K562 treated with DMSO at 1 percent for 4 hours (cell line): ENCODE data around the gene OR10A5. TPM values are rescaled to one million over a fixed set of nuclear protein-coding genes. Genes with fewer than 3 reads are reported as not detected.

Source experiments
- total RNA-seq: library from RNA; unstranded; fragments of 300-600 nt; gene quantifications from 2 replicates; pipeline ENCODE4 v1.2.3, GENCODE V29; 2022; ENCODE audit not compliant: insufficient read depth

Gene OR10A5, protein sequence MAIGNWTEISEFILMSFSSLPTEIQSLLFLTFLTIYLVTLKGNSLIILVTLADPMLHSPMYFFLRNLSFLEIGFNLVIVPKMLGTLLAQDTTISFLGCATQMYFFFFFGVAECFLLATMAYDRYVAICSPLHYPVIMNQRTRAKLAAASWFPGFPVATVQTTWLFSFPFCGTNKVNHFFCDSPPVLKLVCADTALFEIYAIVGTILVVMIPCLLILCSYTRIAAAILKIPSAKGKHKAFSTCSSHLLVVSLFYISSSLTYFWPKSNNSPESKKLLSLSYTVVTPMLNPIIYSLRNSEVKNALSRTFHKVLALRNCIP
- not detected in 2 replicates for total RNA-seq

DNA sequence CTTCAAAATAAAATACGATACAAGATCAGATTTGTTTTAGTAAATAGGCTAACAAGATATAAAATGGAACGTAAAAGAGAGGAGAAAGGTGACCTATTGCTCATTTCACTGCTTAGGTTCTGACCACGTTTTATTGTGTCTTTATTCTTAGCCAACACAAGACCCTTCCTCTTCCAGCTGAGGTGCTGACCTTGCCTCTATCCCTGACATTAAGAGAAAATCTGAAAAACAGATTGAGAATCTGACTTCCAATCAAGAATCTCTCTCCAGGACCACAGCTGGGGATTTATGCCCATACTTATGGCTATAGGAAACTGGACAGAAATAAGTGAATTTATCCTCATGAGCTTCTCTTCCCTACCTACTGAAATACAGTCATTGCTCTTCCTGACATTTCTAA lies at the start of gene OR10A5:
Gene OR10A5, plus strand, starts transcription at position 301 of the 400 bp plus-strand sequence. Its CDS starts 0 bp downstream, at position 301.

DNA sequence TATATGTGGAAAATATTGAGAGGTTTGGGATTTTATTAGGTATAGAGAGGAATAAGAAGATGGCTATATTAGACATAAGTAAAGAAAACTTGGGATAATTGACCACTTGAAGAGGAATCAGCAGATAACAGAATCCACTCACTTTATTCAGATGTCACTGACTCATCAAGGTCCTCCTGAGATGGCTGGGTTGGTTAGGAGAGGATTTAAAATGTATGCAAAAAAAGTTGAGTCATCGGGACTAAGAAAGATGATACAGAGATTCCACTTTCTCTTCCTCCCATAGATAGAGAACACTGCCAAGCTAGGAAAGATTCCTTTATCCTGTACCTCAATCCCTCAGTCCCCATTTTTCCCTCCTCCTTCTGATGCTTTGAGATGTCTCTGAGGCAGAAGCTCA lies 46.1 kb upstream of the OR10A5 start, which contains the start of gene OR6A2:
Gene OR6A2, minus strand, starts transcription at position 288 of the 400 bp plus-strand sequence. CDS start 3,981 bp downstream, outside the sequence.

DNA sequence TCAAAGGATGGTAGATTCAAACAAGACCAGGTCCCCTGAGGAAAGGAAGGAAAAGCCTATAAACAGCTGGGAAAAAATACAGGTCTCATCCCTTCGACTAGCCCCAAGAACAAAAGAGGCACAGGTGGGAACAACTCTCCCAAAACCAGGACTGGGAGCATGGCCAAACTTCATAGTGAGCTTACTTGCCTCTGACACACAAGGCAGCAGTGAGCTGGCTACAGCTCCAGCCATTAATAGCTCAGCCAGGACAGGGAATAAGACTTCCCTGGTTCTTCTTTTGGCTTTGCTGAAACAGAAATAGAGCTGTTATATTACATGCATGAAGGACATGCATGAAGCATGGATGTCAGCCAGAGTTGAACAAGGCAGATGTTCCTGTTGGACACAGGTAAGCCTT lies 17.5 kb downstream of the OR10A5 start, which contains the start of gene OR10A2:
Gene OR10A2, plus strand, starts transcription at position 97 of the 400 bp plus-strand sequence. CDS start 6,698 bp downstream, outside the sequence.

DNA sequence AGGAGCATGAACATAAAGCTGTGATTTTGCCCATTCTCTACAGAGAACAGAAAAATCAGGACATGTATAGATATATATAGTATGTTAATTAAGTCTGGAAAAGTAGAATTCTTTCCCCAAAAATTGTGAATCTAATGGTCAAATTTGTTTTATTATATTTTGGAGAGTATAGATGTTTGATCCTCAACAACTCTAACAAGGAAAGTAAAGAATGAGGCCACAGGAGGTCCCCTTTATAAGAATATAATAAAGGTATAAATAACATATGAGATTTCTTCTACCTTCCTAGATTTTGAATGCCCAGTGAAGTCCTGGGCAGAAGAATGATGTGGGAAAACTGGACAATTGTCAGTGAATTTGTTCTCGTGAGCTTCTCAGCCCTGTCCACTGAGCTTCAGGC lies 30.8 kb downstream of the OR10A5 start, which contains the start of gene OR10A4:
Gene OR10A4, plus strand, starts transcription at position 301 of the 400 bp plus-strand sequence. Its CDS starts 23 bp downstream, at position 324.

DNA sequence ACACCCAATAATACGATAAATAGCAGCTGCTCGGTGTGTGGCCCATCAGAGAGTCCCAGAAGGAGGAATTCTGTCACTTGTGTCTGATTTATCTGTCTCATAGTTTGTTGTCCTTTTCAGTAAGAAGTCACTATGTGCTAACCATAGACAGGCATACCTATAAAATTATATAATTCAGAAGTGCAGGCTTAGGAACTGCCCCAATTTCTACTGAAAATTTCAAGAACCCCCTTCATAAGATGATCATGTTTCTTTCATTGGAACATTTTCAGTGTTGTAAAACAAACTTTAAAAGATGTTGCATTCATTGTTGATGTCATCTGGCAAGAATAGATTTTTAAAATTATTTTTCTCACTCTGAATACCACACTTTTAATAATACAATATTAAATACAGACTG lies 46.9 kb downstream of the OR10A5 start, which contains the start of gene OR2D2:
Gene OR2D2, minus strand, starts transcription at position 101 of the 400 bp plus-strand sequence. Its CDS starts 0 bp downstream, at position 101.

Other genes with a start within 250 kb of the OR10A5 start
- gene RRP8, start 242.1 kb upstream of the OR10A5 start, total RNA-seq: 10.7 and 15.2 TPM in 2 replicates
- gene ILK, start 241.9 kb upstream of the OR10A5 start, total RNA-seq: 108 and 115 TPM in 2 replicates
- 81.9 and 99.0 TPM in 2 replicates for gene TAF10, start 233.5 kb upstream of the OR10A5 start, total RNA-seq
- gene TPP1, start 226.3 kb upstream of the OR10A5 start, total RNA-seq: 122 and 151 TPM in 2 replicates
- gene DCHS1, start 189.9 kb upstream of the OR10A5 start, total RNA-seq: 0.23 and 0.38 TPM in 2 replicates
- 35.8 and 45.4 TPM in 2 replicates for gene MRPL17, start 162.3 kb upstream of the OR10A5 start, total RNA-seq
- gene OR2AG2, start 73.7 kb upstream of the OR10A5 start, total RNA-seq: 0.49 TPM in 1 of 2 replicates, not detected in the other
- gene OR2AG1, start 62.7 kb upstream of the OR10A5 start, total RNA-seq: not detected in 2 replicates
- not detected in 2 replicates for gene OR6A2, start 46.0 kb upstream of the OR10A5 start, total RNA-seq
- not detected in 2 replicates for gene OR10A2, start 17.4 kb downstream of the OR10A5 start, total RNA-seq
- gene OR10A4, start 30.9 kb downstream of the OR10A5 start, total RNA-seq: not detected in 2 replicates
- gene OR2D2, start 46.8 kb downstream of the OR10A5 start, total RNA-seq: not detected in 2 replicates
- not detected in 2 replicates for gene OR2D3, start 75.3 kb downstream of the OR10A5 start, total RNA-seq
- gene ZNF215, start 80.7 kb downstream of the OR10A5 start, total RNA-seq: 2.6 and 3.6 TPM in 2 replicates
- not detected in 2 replicates for gene ZNF214, start 174.7 kb downstream of the OR10A5 start, total RNA-seq
- 0.31 TPM in 1 of 2 replicates, not detected in the other for gene NLRP14, start 174.8 kb downstream of the OR10A5 start, total RNA-seq
- gene RBMXL2, start 243.3 kb downstream of the OR10A5 start, total RNA-seq: not detected in 2 replicates